IPS-11a (cell line): ENCODE results near the gene FIGLA.
A peak's percentile ranks its signal among the peaks of the same experiment; 100 is the strongest.

Experiments
- H3K4me3 ChIP-seq: one replicate; pipeline ENCODE4 v1.5.1; 2013; ENCODE audit warnings: low read depth, low read length, control low read depth

The FIGLA gene

DNA sequence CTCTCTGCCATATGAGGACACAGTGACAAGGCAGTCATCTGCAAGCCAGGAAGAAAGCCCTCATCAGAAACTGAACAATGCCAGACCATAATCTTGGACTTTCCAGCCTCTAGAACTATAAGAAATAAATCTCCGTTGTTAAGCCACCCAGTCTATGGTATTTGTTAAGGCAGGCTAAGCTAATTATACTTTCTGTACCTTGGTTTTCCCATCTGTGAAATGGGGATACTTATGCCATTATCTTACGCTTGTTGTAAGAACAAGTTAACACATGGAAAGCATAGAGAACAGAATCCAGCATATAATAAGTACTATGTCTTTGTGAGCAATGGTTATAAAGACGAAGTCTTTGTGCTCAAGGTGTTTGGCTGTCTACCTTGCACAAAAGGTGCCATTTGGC, 14.2 kb downstream of the FIGLA start:
- H3K4me3 ChIP-seq, result no peak overlapping the region

DNA sequence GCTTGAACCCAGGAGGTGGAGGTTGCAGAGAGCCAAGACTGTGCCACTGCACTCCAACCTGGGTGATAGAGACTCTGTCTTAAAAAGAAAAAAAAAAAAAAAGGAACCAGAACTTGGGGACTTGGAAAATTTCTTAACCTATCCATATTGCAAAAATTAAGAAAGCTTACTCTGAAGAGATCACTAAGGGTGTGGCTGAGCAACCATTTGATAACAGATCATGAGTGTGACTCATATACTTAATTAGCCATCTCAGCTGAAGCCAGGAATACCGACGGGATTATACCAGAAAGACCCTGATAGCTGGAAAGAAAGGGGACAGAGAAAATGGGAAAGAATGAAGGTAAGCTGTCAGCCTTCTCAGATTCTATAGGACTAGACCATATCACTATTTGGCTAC, 15.3 kb downstream of the FIGLA start:
- no peak overlapping the region for H3K4me3 ChIP-seq

DNA sequence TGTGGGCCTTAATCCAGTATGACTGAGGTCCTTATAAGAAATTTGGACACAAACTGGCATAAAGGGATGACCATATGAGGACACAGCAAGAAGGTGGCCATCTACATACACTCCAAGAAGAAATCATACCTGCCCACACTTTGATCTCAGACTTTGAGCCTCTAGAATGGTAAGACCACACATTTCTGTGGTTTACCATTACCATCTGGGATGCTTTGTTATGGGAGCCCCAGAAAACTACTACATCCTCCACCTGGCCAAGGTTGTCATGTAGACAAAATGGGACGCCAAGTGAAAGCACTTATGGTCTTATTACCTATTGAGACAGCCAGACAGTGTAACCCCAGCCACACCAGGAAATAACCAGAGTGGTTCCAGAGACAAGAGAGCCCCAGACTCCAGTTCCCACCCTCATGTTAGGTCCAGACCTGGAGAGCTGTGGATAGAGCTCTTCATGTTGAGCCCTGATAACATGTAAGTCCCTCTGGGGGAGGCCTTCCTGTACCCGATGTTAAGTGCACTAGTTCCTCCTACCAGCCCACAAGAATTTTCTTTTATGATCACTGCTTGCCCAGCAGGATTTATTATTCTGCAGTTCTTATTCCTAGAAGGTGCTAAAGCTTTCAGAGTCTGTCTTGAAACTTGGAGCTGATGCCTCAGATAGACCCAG, 17.8 kb downstream of the FIGLA start:
- H3K4me3 ChIP-seq, result no peak overlapping the region

DNA sequence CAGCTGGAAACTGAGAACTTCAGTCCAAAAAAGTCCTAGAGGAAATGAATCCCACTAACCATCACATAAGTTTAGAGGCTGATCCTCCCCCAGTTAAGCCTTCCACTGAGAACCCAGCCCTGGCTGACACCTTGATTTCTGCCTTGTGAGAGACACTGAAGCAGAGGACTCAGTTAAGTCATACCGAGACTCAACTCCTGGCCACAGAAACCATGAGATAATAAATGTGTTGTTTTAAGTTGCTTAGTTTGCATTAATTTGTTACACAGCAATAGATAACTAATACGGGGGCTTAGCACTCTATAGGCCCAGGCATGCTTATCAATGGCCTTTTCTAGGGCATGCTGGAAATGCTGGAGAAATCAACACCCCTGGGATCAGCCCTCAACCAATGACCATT, 19.0 kb downstream of the FIGLA start:
- no peak overlapping the region for H3K4me3 ChIP-seq

DNA sequence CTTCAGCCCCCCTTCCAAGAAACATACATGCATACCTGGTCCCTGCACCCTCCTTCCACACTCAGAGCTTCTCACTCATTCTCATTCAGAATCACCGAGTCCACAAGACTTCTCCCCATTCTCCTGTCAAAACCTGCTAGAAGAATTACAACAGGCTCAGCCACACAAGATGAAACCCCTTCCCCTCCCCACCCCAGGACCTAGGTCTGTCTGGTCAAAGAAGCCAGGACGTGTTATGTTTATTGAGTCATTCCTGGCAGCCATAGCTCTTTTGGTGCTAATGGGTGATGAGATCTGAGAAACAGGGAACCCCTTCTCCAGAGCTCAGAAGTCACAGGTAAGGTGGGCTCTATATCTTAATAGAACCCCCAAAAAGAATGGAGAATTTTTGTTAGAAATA, 21.0 kb downstream of the FIGLA start:
- no peak overlapping the region for H3K4me3 ChIP-seq

DNA sequence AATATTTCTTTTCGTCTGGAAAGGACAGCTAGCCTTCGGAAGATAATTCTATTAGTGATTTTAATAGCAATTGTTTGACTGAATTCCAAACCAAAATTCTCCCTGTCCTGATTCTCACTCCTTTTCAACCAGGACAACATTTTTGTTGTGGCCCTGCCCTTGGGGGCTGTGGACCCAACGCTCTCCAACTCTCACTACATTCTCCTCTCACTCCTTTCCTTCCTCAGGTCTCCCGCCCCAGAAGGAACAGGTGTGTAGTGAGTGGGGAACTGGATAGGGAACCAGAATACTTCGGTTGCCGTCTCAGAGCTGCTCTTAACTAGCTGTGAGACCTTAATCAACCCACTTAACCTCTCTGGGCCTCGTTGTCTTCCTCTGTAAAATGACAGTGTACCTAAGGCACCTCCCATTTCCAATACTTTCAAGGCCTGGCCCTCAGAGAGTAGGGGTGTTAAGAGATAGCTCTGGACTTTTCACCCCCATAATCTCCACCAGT, 21.8 kb downstream of the FIGLA start:
- H3K4me3 ChIP-seq, result no peak overlapping the region

DNA sequence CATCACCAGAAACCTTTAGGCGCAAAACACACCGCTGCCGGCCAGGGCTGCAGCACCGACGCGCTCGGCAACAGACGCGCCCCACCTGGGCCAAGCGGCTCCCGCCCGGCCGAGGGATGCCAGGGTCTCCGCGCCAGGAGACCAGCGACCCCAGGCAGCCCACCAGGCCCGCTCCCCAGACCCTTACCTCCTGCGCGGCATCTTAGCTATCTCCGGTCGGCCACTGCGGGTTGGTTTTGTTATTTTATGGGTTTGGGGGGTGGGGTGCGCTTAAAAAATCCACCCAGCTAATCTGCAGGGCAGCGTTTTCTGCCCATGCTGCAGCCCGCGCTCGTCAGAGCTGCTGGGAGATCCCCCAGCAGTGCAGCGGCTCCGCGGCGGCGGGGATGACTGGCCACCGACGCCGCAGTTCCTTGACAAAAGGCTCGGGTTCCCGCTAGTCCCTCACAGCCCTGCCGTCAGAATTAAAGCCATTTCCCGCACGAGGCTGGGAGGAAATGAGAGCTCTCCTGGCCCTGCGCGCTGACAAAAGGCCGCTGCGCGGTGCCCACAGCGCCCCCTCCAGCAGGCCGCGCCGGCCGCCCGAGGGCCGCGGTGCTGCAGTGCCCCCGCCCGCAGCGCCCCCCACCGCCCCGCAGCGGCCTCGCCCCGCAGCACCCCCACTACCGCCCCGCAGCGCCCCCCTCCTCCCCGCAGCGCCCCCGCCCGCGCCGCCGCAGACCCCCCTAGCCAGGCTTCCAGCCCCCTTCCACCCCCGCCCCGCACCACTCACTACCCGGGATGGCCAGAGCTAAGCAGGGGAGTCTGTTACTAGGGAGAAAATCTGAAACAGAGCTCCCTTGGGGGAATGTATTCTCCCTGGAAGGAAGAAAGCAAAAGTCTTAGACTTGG, 22.5 kb downstream of the FIGLA start, which contains the start of gene ADD2:
Gene ADD2, minus strand, starts transcription at position 502 of the 891 bp plus-strand sequence. CDS start 61,792 bp downstream, outside the sequence.
- peak within 1 kb of the TSS; percentile 79 for H3K4me3 ChIP-seq

DNA sequence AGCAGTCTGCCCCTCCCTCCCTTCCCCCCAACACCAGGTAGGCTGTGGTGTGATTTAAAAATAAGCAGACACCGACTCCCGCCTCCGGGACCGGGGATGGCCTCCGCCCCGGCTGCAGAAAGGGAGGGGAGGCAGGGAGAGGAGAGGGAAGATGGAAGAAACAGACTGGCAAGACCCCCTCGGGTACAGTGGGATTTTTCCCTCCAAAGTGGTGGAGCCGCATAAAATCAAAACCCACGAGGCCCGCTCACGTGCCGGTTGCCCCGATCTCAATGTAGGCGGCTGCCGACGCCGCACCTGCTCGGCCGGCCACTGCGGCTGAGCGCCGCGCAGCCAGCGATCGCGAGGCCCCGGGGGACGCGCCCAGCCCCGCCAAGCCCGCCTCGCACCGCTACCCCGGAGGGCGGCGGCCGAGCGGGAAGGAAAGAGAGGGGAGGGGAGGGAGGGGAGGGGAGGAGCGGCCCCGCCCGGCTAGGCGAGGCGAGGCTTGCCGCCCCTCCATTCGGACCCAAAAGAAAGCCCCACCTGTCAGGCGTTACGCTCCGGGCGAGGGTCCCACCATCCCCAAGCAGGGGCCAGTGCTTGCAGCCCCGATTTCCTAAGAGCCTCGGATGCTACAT, 23.3 kb downstream of the FIGLA start:
- H3K4me3 ChIP-seq, result peak overlapping the region; percentile 79

DNA sequence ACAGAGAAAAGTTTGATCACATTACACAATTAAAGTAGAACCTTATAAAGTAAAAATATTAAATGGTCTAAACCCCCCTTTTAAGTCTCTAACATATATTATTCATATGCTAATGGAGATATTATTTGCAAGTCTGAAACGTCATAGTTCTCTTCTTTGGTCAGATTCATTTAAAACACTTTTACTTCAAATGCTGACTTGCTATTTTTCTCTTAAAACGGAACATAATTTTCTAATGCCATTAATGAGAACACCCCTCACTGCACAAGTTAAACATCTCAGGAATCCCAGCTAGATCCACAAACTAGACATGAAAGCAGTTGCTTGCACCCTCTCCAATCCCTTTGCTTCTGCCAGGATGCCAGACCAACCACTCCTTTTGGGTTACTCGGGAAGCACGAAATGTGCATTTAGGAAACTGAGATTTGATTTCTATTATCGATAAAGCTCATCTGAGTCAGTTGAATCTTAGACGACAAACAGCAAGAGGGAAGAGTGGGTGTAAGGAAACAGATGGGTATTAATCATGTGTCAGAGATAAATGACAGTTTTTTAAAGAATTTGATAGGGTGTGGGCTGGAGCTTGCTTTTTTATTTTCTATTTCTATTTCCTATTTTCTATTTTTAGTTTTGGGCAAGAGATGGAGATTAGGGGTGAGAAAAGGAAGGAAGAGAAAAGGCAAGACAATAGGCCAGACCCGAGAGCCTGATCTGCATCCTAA, 23.9 kb downstream of the FIGLA start:
- H3K4me3 ChIP-seq, result peak overlapping the region; percentile 79

DNA sequence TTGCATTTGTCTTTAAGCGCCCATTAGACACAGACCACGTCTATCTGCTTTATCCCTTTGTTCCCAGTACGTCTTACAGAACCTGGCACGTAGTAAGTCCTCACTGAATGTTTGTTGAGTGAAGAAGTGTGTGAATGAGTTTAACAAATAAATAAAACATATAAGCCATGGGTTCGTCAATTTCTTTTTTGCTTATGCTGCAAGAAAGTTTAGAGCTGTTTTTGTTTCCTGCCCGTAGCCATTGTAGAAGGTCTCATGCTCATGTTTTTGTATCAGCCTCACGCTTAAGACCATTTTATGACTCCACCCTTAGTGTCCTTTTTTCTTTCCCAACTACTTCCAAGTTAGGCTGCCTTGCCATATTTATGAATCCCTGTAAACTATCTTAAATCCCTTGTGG, 24.9 kb downstream of the FIGLA start:
- H3K4me3 ChIP-seq, result no peak overlapping the region

DNA sequence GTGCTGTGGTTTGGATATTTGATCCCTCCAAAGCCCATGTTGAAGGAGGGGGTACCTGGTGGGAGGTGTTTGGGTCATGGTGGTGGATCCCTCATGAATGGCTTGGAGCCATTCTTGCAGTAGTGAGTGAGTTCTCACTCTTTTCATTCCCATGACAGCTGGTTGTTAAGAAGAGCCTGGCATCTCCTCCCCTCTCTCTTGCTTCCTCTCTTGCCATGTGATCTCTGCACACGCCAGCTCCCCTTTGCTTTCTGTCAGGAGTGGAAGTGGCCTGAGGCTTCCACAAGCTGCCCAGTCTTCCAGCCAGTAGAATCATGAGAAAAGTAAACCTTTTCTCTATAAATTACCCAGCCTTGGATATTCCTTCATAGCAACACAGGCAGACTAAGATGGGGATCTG, 31.0 kb downstream of the FIGLA start:
- no peak overlapping the region for H3K4me3 ChIP-seq

DNA sequence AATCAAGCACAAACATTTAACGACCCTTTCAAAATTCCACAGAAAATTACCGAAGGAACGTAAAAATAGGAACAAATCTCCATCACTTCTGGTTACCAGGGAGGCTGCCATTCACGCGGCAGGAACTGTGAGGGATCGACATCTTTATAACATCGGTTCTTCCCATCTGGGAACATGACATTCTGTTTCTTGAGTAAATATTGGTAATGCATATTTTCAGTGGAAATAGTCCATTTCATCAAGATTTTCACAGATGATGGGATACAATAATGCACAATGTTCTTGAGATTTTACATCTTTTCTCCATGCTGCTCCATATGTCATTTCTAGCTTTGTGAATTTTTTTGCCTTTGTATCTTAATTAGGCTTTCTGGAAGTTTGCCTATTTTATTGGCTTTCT, 32.5 kb downstream of the FIGLA start:
- H3K4me3 ChIP-seq, result no peak overlapping the region

DNA sequence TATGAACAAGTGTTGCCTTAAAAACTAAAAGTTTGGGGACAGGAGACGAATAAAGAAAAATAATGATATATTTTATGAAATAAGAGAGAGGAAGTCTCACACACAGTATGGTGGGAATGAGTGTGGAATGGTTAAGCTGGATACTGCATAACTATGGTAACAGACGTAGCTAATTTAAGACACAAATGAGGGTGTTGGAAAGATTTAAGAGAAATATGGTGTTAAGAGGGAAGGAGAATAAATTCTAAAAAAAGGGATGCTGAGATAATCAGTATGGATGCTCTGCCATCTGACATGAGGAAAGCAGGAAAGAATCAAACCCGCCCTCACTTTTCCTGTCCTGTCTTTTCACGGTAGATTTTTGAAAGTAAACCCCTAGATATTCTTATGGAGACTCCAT, 33.1 kb downstream of the FIGLA start:
- H3K4me3 ChIP-seq, result no peak overlapping the region

DNA sequence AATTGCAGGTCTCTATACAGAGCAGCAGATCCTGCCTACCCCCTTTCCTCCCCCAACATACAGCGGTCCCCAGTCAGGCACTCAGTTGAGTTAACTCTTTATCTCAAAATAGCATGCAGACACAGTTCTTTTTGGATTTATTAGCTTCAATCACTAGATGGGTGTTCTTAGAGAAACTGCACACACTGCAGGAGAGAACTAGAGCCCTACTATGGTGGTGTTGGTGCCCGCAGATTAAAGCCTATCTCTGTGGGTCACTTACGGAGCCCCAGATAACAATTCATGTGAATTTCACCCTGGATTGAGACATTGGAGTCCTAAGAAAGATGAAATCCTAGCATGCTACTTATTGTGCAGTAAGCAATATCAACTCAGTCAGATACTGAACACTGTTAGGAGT, 34.3 kb downstream of the FIGLA start:
- H3K4me3 ChIP-seq, result no peak overlapping the region

DNA sequence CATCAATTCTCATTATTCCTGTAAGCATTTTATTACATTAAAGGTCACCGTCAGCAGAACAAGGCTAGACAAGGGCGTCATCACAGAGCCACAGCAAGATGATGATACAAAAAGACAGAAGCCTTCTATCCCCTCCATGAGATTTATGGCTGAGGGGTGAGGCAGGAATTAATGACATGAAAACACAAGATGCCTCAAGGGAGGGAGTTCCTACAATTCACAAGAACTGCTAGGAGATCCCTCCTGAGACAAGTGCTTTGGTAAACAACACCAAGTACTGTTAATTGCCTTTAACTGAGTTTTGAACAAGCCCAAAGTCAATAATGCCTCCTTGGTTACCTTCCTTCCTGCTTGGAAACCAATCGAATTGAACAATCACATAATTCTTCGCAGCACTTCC, 36.5 kb downstream of the FIGLA start:
- no peak overlapping the region for H3K4me3 ChIP-seq

DNA sequence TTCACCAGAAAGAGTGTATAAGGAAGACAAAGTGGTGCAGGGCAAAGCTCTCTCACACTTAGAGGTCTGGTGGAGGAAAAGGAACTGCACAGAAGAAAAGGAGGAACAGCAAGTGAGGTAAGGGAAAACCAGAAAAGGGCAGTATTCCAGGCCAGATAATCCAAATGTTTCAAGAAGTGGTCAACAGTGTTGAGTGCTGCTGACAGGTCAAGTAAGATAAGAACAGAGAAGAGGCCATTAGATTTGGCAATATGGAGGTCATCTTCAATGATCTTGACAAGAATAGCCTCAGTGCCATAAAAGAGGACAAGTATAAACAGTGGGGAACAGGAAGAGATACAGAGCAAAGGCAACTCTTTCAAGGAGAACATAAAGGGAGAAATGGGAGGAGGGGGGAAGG, 37.4 kb downstream of the FIGLA start:
- H3K4me3 ChIP-seq, result no peak overlapping the region

DNA sequence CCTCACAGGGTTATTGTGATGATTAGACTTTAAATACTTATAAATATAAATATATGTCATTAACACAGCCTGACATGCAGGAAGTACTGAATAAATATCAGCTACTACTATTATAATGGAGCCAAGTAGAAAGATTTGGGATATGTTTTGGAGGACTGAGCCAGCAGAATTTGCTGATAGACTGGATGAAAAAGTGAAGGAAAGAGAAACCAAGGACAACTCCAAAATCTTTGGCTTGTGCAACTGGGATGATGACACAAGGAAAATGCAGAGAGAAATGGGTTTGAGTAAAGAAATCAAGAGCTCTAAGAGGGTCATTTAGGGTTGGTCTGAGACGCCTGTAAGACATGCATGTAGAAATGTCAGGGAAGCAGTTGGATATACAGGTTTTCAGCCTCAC, 38.0 kb downstream of the FIGLA start:
- no peak overlapping the region for H3K4me3 ChIP-seq

DNA sequence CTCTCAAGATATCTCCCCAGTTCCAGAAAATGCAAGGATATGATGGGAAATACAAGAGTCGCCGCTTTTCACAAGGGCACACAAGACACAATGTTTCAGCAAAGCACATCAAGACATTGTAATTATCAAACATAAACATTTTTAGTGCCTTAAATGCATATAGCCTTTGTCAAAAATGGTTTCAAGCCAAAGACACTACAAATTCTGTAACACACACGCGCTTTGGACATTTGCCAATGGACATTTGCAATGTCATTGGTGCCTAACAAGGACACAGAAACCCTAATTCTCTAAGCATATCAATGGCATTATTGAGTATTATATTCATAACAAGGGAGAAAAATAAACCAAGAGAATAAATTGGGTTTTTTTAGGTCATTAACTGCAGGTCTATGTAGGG, 38.6 kb downstream of the FIGLA start:
- H3K4me3 ChIP-seq, result no peak overlapping the region

DNA sequence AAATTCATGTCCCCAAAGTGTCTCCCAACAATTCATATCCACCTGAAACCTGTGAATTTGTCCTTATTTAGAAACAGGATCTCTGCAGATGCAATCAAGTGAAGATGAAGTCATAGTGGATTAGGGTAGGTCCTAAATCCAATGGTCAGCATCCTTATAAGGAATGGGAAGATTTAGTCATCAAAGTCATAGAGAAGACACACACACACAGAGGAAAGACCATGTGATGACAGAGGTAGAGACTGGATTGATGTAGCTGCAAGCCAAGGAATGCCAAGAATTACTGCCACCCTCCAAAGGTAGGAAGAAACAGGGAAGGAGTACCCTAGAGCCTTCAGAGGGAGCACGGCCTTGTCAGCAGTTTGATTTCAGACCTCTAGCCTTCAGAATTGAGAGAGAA, 40.1 kb downstream of the FIGLA start:
- no peak overlapping the region for H3K4me3 ChIP-seq

DNA sequence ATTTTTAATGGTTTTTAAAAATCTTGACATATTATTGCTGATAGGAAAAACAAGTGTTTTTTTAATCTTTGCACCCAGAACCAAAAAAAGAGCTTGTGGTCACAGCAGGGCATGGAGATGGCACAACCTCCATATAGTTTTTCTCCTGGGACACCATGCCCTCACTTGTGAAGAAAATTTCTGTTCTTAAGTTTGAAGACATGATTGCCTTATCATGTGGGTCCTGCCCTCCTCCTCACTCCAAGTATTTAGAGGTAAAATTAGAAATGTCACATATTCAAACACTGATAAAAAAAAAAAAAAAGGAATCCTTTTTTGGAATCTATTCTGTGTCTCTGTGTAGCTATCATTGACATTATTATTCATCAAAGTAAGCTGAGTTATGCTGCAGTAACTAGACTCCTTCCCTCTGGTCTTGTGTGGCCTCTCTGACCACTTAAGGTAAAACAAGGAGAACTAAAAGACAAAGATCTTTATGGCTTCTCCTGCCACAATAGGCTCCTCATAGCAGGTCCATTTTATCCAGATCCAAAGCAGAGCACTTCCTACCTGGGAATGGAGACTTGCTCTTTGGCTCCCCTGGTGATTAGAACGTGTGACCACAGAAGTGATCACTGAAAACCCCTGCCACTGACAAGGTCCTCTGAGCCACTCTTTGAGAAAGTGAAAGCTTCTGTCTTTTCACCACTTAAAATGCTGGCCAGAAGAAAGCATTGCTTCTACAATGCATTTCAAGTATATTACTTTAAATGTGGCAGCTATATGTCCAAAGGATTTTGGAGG, 42.2 kb downstream of the FIGLA start:
- H3K4me3 ChIP-seq, result no peak overlapping the region
